ENCODE data around the gene EOLA1. TPM values are rescaled to one million over a fixed set of nuclear protein-coding genes. Genes with fewer than 3 reads are reported as not detected.

EOLA1 gene
- total and polyA plus RNA-seq, 2 donors (not counting 1 experiment from before 2014, with no cell fraction given): 26.3 to 61.5 TPM

GRCh38 chrX:149568701-149569296, 28.0 kb downstream of the EOLA1 start:
- CTCF ChIA-PET: interaction anchor here (0.8 kb wide), 1 partner anchor 41 kb away, joined by 3 read pairs; no protein-coding TSS in a partner anchor
- H3K4me3 Mint-ChIP-seq: no peak overlapping the region
- intact Hi-C loops (cut with micrococcal nuclease): no loop called here

GRCh38 chrX:149569770-149570169, 29.0 kb downstream of the EOLA1 start:
- Histone ChIP-seq H4K20me1 (ENCODE audit: control insufficient read depth, insufficient read depth, low read length, poor library complexity, severe bottlenecking) (no peaks in the 10 kb centered on the region), H3K4me2 (replicated peaks; ENCODE audit: low read depth, low read length, poor library complexity, severe bottlenecking) (no peak overlapping the region), H3K4me1 (ENCODE audit: control insufficient read depth in 2 of 2, insufficient read depth in 2 of 2, low read length in 2 of 2) (no peaks in the 10 kb centered on the region), H3K27ac (ENCODE audit: low read length in 2 of 2) (no peak overlapping the region), H3K79me2 (ENCODE audit: control insufficient read depth, insufficient read depth, low read length) (no peaks in the 10 kb centered on the region), H3K9me3 (ENCODE audit: control extremely low read depth in 1 of 3, control insufficient read depth in 2 of 3, insufficient read depth in 1 of 3, low read length in 2 of 3) (no peaks in the 10 kb centered on the region), H3K9ac (ENCODE audit: low read length) (no peak overlapping the region), H3K27me3 (replicated peaks in 1 of 4; ENCODE audit: control extremely low read depth in 1 of 4, control insufficient read depth in 3 of 4, insufficient read depth in 4 of 4, low read length in 3 of 4) (no peaks in the 10 kb centered on the region), H2AFZ (ENCODE audit: insufficient read depth, low read depth, low read length, poor library complexity, severe bottlenecking) (no peak overlapping the region), H3K4me3 (ENCODE audit: control extremely low read depth in 1 of 5, extremely low read depth in 1 of 5, insufficient read depth in 1 of 5, low read depth in 2 of 5, low read length in 4 of 5) (no peak overlapping the region), H3K36me3 (replicated peaks in 1 of 2; ENCODE audit: control extremely low read depth in 1 of 2, control insufficient read depth in 1 of 2, extremely low read depth in 1 of 2, insufficient read depth in 2 of 2, low read length in 1 of 2) (no peaks in the 10 kb centered on the region)
- H3K9me3 Mint-ChIP-seq (ENCODE audit: insufficient read depth): no peaks in the 10 kb centered on the region
- ATAC-seq (ENCODE audit: low read depth) (no peak), DNase-seq (no peak)
- POLR2A ChIA-PET: no interaction called here
- WGBS (ENCODE audit: insufficient coverage): no CpG with 5 or more reads among the region's 2 CpGs
- CTCF ChIA-PET: no interaction called here
- no peak overlapping the region for H3K27ac Mint-ChIP-seq
- peaks cover 13% of the 10 kb centered on the region for H3K27me3 Mint-ChIP-seq
- TF ChIP-seq CTCF (IDR thresholded peaks at IDR 0.05): no peak
- TF ChIP-seq EZH2 (IDR thresholded peaks at IDR 0.05; ENCODE audit: borderline replicate concordance, insufficient read depth, low read depth, low read length, poor library complexity, severe bottlenecking): no peak
- no peak overlapping the region for H3K4me3 Mint-ChIP-seq
- H3K4me1 Mint-ChIP-seq: no peaks in the 10 kb centered on the region
- intact Hi-C loops (cut with micrococcal nuclease): no loop called here

More at GRCh38 chrX:149568701-149569296, 28.0 kb downstream of the EOLA1 start:
- Histone ChIP-seq H2AFZ (ENCODE audit: insufficient read depth, low read depth, low read length, poor library complexity, severe bottlenecking) (no peak overlapping the region), H3K4me2 (replicated peaks; ENCODE audit: low read depth, low read length, poor library complexity, severe bottlenecking) (no peak overlapping the region), H3K79me2 (ENCODE audit: control insufficient read depth, insufficient read depth, low read length) (no peaks in the 10 kb centered on the region), H3K9ac (ENCODE audit: low read length) (no peak overlapping the region), H4K20me1 (ENCODE audit: control insufficient read depth, insufficient read depth, low read length, poor library complexity, severe bottlenecking) (no peaks in the 10 kb centered on the region), H3K9me3 (ENCODE audit: control extremely low read depth in 1 of 3, control insufficient read depth in 2 of 3, insufficient read depth in 1 of 3, low read length in 2 of 3) (no peaks in the 10 kb centered on the region), H3K4me1 (ENCODE audit: control insufficient read depth in 2 of 2, insufficient read depth in 2 of 2, low read length in 2 of 2) (no peaks in the 10 kb centered on the region), H3K4me3 (ENCODE audit: control extremely low read depth in 1 of 5, extremely low read depth in 1 of 5, insufficient read depth in 1 of 5, low read depth in 2 of 5, low read length in 4 of 5) (no peak overlapping the region), H3K36me3 (replicated peaks in 1 of 2; ENCODE audit: control extremely low read depth in 1 of 2, control insufficient read depth in 1 of 2, extremely low read depth in 1 of 2, insufficient read depth in 2 of 2, low read length in 1 of 2) (no peaks in the 10 kb centered on the region), H3K27ac (ENCODE audit: low read length in 2 of 2) (no peak overlapping the region), H3K27me3 (replicated peaks in 1 of 4; ENCODE audit: control extremely low read depth in 1 of 4, control insufficient read depth in 3 of 4, insufficient read depth in 4 of 4, low read length in 3 of 4) (no peaks in the 10 kb centered on the region)
- no peaks in the 10 kb centered on the region for H3K9me3 Mint-ChIP-seq (ENCODE audit: insufficient read depth)
- no peaks in the 10 kb centered on the region for H3K4me1 Mint-ChIP-seq
- H3K27me3 Mint-ChIP-seq: peaks cover 13% of the 10 kb centered on the region
- DNase-seq (no peak), ATAC-seq (ENCODE audit: low read depth) (no peak)
- POLR2A ChIA-PET: no interaction called here
- no peak for TF ChIP-seq CTCF (IDR thresholded peaks at IDR 0.05)
- TF ChIP-seq EZH2 (IDR thresholded peaks at IDR 0.05; ENCODE audit: borderline replicate concordance, insufficient read depth, low read depth, low read length, poor library complexity, severe bottlenecking): no peak
- no peak overlapping the region for H3K27ac Mint-ChIP-seq
- 100% methylated on average over 1 of the region's 5 CpGs for WGBS (ENCODE audit: insufficient coverage)
